PC-9 (cell line): ENCODE results near the gene DNMT3B. TPM values are rescaled to one million over a fixed set of nuclear protein-coding genes. Genes with fewer than 3 reads are reported as not detected.

Experiments used
- BruUV-seq: library from RNA; stranded (reverse); fragments of 400-500 nt; replicated peaks from 2 replicates; lab custom pipeline; 2021; lab: Mats Ljungman, UMichigan
- CTCF ChIA-PET: fragments of 300-600 bp; sonication (Branson Sonifier 250); formaldehyde crosslinking; loops from one replicate; lab custom pipeline; 2022; ENCODE audit warnings: antibody characterized with exemption; lab: Charles Lee
- POLR2A ChIA-PET: fragments of 300-600 bp; sonication (Branson Sonifier 250); formaldehyde crosslinking; loops from one replicate; lab custom pipeline; 2022; ENCODE audit warnings: antibody characterized with exemption; ENCODE audit not compliant: unreplicated experiment; lab: Charles Lee
- DNase-seq, 2 experiments: peaks; one replicate each; pipeline versions ENCODE4 v3.0.0 to v3.0.0-alpha.2; 2015 to 2022; ENCODE audit warnings: mixed read lengths in 1 of 2
- H2AFZ ChIP-seq: fragments of 200-600 bp; sonication (generic); 2 replicates; pipeline ENCODE4 v1.8.1; 2017; ENCODE audit warnings: antibody characterized with exemption
- H3F3A ChIP-seq: fragments of 200-600 bp; sonication (generic); 2 replicates; pipeline ENCODE4 v1.8.1; 2017; ENCODE audit warnings: antibody characterized with exemption, mild to moderate bottlenecking, low read depth; ENCODE audit not compliant: insufficient read depth
- H3K27ac ChIP-seq: fragments of 200-600 bp; sonication (generic); 2 replicates; pipeline ENCODE4 v1.6.1; 2016; ENCODE audit warnings: mixed run types
- H3K27me3 ChIP-seq: fragments of 200-600 bp; sonication (generic); 2 replicates; pipeline ENCODE4 v1.6.1; 2016; ENCODE audit warnings: low read depth, mixed run types; ENCODE audit not compliant: insufficient read depth
- H3K36me3 ChIP-seq: fragments of 200-600 bp; sonication (generic); 2 replicates; pipeline ENCODE4 v1.6.1; 2016; ENCODE audit warnings: low read depth, mixed run types
- H3K4me1 ChIP-seq: fragments of 200-600 bp; sonication (generic); replicated peaks from 2 replicates; pipeline ENCODE4 v1.6.1; 2016; ENCODE audit warnings: mixed run types; ENCODE audit not compliant: insufficient read depth
- H3K4me2 ChIP-seq: fragments of 200-600 bp; sonication (generic); 2 replicates; pipeline ENCODE4 v1.6.1; 2017; ENCODE audit warnings: mixed run types
- H3K4me3 ChIP-seq: fragments of 200-600 bp; sonication (generic); 2 replicates; pipeline ENCODE4 v1.6.1; 2016; ENCODE audit warnings: mixed run types
- H3K79me2 ChIP-seq: fragments of 200-600 bp; sonication (generic); 2 replicates; pipeline ENCODE4 v1.6.1; 2017; ENCODE audit warnings: low read depth, mixed run types
- H3K9me2 ChIP-seq: fragments of 200-600 bp; sonication (generic); 2 replicates; pipeline ENCODE4 v1.8.1; 2017; ENCODE audit warnings: mild to moderate bottlenecking; ENCODE audit not compliant: insufficient read depth
- H3K9me3 ChIP-seq: fragments of 200-600 bp; sonication (generic); 2 replicates; pipeline ENCODE4 v1.8.1; 2016; ENCODE audit warnings: low read depth; ENCODE audit not compliant: insufficient read depth
- H4K20me1 ChIP-seq: fragments of 200-600 bp; sonication (generic); 2 replicates; pipeline ENCODE4 v1.8.1; 2017; ENCODE audit not compliant: insufficient read depth
- CTCF ChIP-seq: fragments of 200-600 bp; sonication (generic); conservative IDR thresholded peaks from 2 replicates; pipeline ENCODE4 v1.6.1; 2017; ENCODE audit warnings: mixed run types, antibody characterized with exemption, mild to moderate bottlenecking, moderate library complexity
- EZH2 ChIP-seq: fragments of 200-600 bp; sonication (generic); IDR thresholded peaks from 2 replicates; pipeline ENCODE4 v1.8.0; 2017; ENCODE audit warnings: antibody characterized with exemption, low read depth
- intact Hi-C: fragments of 100-400 bp; cut with micrococcal nuclease; formaldehyde crosslinking; loops from one replicate; pipeline ENCODE4 v1.10.0; 2022; ENCODE audit not compliant: unreplicated experiment
- total RNA-seq: library from RNA; stranded (reverse); gene quantifications from 2 replicates; pipeline ENCODE4 v1.2.3, GENCODE V29; 2021

Gene DNMT3B
- total RNA-seq, 1 experiment from 2014 or later: 8.0 TPM

- H3K4me3 ChIP-seq: no peak overlapping the region
- no peak for DNase-seq
- H3K9me2 ChIP-seq: no peaks in the 10 kb centered on the region
- peaks cover 6% of the 10 kb centered on the region for H3F3A ChIP-seq
- H2AFZ ChIP-seq: no peak overlapping the region
- no TSS peak for BruUV-seq
- no peaks in the 10 kb centered on the region for H3K4me1 ChIP-seq
- TF ChIP-seq EZH2: no peak
- POLR2A ChIA-PET: interaction anchor here (0.7 kb wide), 1 partner anchor 1532 kb away, joined by 13 read pairs; the partner anchor contains the start of gene ITCH
- H3K36me3 ChIP-seq: peaks cover 17% of the 10 kb centered on the region
- peaks cover 67% of the 10 kb centered on the region for H3K79me2 ChIP-seq
- no peak overlapping the region for H3K4me2 ChIP-seq
- peaks cover 62% of the 10 kb centered on the region for H4K20me1 ChIP-seq
- CTCF ChIA-PET: no interaction called here
- H3K9me3 ChIP-seq: no peaks in the 10 kb centered on the region
- H3K27me3 ChIP-seq: no peaks in the 10 kb centered on the region
- no peak overlapping the region for H3K27ac ChIP-seq
- intact Hi-C loops: no loop called here
Measured at GRCh38 chr20:32830437-32830836, 68.3 kb downstream of the DNMT3B start.

DNA sequence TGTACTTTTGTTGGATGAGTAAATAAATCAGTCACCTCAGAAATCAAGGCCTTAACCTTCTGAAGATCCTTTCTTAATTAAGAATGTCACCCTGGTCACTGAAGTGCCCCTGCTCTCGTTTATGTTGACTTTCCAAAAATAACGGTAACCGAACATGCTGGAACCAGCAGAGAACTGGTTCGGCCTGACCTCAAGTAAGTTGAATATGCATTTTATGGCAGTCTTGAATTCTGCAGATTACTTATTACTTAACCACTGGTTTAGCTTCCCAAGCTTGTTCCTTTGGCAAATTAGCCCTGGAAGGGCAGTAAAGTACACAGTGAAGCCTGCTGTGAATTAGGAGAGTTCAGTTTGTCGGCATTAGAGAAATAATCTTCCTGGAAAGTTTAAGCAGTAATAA lies 69.8 kb downstream of the DNMT3B start:
- no TSS peak for BruUV-seq
- H3K4me1 ChIP-seq: no peaks in the 10 kb centered on the region
- no peaks in the 10 kb centered on the region for H3K9me2 ChIP-seq
- H3K4me2 ChIP-seq: no peak overlapping the region
- no peak overlapping the region for H3K27ac ChIP-seq
- H3K36me3 ChIP-seq: peaks cover 21% of the 10 kb centered on the region
- CTCF ChIA-PET: interaction anchor here (0.7 kb wide), 1 partner anchor 1921 kb away, joined by 6 read pairs; no protein-coding TSS in a partner anchor
- H3F3A ChIP-seq: peaks cover 6% of the 10 kb centered on the region; the same call in 1 of the 2 replicates
- H3K79me2 ChIP-seq: peaks cover 55% of the 10 kb centered on the region
- POLR2A ChIA-PET: interaction anchor here (0.9 kb wide), 1 partner anchor 54 kb away, joined by 21 read pairs; no protein-coding TSS in a partner anchor
- H3K9me3 ChIP-seq: no peaks in the 10 kb centered on the region
- H3K4me3 ChIP-seq: no peak overlapping the region
- intact Hi-C loops: no loop called here
- no peak for DNase-seq
- H4K20me1 ChIP-seq: peaks cover 70% of the 10 kb centered on the region
- H3K27me3 ChIP-seq: no peaks in the 10 kb centered on the region
- H2AFZ ChIP-seq: no peak overlapping the region
- no peak for TF ChIP-seq CTCF
- TF ChIP-seq EZH2: no peak

DNA sequence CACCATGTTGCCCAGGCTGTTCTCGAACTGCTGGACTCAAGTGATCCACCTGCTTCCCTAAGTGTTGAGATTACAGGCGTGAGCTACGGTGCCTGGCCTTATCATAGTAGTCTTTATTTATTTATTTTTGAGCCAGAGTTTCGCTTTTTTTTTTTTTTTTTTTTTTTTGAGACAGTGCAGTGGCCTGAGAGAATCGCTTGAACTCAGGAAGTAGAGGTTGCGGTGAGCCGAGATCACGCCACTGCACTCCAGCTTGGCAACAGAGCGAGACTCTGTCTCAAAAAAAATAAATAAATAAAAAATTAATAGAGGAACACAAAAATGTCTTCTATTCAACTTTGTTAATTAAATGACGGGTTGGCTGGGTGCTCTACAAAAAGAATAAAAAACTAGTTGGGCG lies 70.5 kb downstream of the DNMT3B start:
- peaks cover 6% of the 10 kb centered on the region; the same call in 1 of the 2 replicates for H3F3A ChIP-seq
- ChIA-PET CTCF (no interaction called here), POLR2A (no interaction called here)
- H3K4me3 ChIP-seq: no peak overlapping the region
- no peaks in the 10 kb centered on the region for H3K27me3 ChIP-seq
- peaks cover 48% of the 10 kb centered on the region for H3K79me2 ChIP-seq
- TF ChIP-seq EZH2: no peak
- no peak for TF ChIP-seq CTCF
- no TSS peak for BruUV-seq
- H3K9me2 ChIP-seq: no peaks in the 10 kb centered on the region
- H3K4me2 ChIP-seq: no peak overlapping the region
- no peaks in the 10 kb centered on the region for H3K4me1 ChIP-seq
- H3K36me3 ChIP-seq: peaks cover 18% of the 10 kb centered on the region; the same call in 1 of the 2 replicates
- H4K20me1 ChIP-seq: peaks cover 69% of the 10 kb centered on the region
- H2AFZ ChIP-seq: no peak overlapping the region
- no peak for DNase-seq
- no peak overlapping the region for H3K27ac ChIP-seq
- intact Hi-C loops: no loop called here
- H3K9me3 ChIP-seq: no peaks in the 10 kb centered on the region

DNA sequence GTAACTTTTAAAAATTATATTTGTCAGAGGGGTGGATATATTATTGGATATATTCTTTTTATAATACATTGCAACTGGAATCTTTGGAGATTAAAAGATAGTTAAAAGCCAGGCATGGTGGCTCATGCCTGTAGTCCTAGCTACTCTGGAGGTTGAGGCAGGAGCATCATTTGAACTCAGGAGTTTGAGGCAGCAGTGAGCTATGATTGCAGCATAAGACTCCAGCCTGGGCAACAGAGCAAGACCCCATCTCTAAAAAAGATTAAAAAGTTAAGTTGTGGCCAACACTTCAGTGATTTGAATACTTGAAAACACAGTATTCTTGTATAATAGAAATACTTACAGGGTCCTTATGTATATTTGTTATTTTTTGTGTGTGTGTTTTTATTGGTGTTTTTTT lies 72.8 kb downstream of the DNMT3B start:
- no peak overlapping the region for H3K4me2 ChIP-seq
- ChIA-PET CTCF (interaction anchor here (0.6 kb wide), 2 partner anchors 170 to 533 kb away, joined by 3 read pairs; no protein-coding TSS in a partner anchor), POLR2A (no interaction called here)
- peaks cover 58% of the 10 kb centered on the region for H4K20me1 ChIP-seq
- no peaks in the 10 kb centered on the region for H3K9me2 ChIP-seq
- no peaks in the 10 kb centered on the region for H3K4me1 ChIP-seq
- no TSS peak for BruUV-seq
- no peak overlapping the region for H3K27ac ChIP-seq
- H3K4me3 ChIP-seq: no peak overlapping the region
- no peak for DNase-seq
- peaks cover 6% of the 10 kb centered on the region; the same call in 1 of the 2 replicates for H3F3A ChIP-seq
- H3K9me3 ChIP-seq: no peaks in the 10 kb centered on the region
- peaks cover 27% of the 10 kb centered on the region for H3K79me2 ChIP-seq
- H3K36me3 ChIP-seq: peaks cover 19% of the 10 kb centered on the region; the same call in 1 of the 2 replicates
- no peaks in the 10 kb centered on the region for H3K27me3 ChIP-seq
- no peak for TF ChIP-seq EZH2
- TF ChIP-seq CTCF: no peak
- intact Hi-C loops: no loop called here
- no peak overlapping the region for H2AFZ ChIP-seq
